HG02870 (cell line): Measurements from ENCODE around the gene MICAL2.

Experiments used
- ATAC-seq: cut with Tn5 transposase; IDR thresholded peaks from one replicate; pipeline ENCODE4 v1.9.1; 2021; ENCODE audit warnings: mild to moderate bottlenecking, moderate library complexity; ENCODE audit not compliant: unreplicated experiment

Gene MICAL2

DNA sequence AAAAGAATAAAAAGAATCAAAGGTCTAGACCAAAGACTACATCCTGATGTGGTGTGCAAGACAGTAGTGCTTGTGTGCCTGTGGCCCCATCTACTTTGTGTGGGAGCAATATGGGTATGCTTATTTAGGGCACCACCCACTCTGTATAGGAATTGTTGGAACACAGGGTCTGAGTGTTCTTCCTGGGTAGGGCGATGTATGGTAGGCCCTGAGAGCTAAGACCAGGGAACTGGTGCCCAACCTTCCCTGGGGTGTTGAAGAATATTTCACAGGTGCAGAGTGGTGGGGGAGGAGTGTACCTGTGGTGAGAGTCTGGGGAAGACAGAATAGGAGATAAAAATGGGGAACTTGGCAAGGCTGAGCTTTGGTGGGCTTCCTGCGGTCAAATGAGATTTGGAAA lies 41.9 kb downstream of the MICAL2 start:
- ATAC-seq: no peak

GRCh38 chr11:12154871-12155668 lies 44.7 kb downstream of the MICAL2 start:
- ATAC-seq: no peak

GRCh38 chr11:12155696-12156095 lies 45.3 kb downstream of the MICAL2 start:
- no peak for ATAC-seq

DNA sequence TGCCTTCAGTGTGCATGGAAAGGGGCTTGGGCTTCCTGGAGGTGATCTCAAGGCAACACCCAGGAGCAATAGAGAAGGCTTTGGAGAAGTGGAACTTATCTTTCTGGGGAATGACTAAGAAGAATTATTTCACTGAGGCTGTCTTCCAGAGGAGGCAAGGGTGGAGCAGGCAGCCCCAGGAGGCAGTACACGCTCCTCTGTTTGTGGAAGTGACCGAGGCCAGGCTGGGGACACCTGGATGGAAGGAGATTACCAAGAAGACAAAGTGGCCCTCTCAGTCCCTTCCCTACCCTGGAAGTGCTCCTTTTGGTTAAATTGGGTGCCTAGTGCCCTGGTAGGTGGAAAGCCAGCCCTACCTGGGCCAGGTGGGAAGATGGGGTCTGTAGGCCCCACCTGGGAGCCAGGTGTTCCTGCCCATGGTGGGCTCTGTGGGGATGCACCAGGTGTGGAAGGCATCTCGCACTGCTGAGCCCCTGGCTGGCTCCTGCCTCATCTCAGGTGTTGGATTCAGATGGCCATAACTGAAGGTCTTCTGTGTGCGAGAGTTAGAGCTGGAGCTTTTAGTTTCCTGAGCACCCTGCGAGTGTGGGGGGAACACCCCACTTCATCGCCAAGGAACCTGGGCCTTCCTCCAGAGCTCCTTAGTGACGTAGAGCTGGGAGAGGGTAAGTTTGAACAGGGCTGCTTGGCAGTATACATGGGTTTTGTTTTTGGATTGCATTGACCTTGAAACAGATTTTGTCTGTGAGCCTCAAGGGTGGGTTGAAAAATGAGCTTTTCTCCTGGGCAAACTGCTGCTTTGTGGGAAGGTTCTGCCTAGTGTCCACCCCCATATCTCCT lies 46.1 kb downstream of the MICAL2 start:
- no peak for ATAC-seq

GRCh38 chr11:12157241-12157661 lies 46.9 kb downstream of the MICAL2 start:
- no peak for ATAC-seq

DNA sequence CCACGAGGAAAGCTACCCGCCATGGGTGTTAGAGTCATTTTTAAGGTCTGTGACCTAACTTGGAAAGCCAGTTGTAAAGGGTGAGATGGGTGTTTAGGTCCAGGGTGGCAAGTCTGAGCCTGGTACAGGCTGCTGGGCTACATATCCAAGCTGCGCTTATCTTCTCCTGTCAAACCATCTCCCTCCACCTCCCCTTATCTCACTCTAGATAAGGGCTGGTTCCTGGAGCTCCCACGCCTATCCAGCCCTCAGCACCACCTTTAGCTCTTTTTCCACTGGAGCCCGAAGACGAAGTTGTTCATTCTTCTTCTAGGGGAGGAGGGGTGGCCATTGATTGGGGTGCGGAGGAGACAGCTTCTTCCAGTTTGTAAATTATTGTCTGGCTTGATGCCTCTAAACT lies 48.5 kb downstream of the MICAL2 start:
- no peak for ATAC-seq

DNA sequence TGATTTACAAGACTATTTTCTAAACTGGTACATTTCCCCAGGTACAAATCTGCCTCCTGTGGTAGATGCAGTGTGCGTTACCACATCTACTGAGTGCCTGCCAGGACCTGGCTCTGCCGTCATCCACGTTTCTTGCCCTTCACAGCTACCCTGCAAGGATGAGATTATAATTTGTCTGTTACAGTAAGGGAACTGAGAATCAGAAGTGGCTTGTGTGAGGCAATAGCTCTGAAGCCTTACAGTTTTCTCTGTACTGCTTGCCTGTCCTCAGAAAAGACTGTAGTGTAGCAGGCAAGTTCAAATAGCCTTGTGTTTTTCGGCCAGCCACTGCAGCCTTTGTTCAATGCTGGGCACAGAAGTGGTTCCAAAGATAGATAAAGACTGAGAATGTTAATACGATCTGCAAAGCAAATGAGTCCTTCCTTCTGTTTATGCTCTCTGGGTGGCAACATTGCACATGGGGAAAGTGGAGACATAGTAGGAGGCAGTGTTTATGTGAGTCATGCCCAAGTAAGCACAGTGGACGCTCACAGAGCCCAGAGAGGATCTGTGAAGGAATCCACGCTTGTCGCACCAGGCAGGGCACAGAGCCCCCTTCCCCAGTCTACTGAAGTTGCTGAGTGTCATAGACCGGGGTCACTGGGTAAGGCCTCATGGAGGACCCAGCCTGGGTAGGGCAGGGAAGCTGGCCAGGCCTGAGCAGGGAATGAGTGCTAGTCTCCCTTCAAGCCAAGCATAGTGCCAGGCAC lies 49.1 kb downstream of the MICAL2 start:
- ATAC-seq: peak; percentile 46

DNA sequence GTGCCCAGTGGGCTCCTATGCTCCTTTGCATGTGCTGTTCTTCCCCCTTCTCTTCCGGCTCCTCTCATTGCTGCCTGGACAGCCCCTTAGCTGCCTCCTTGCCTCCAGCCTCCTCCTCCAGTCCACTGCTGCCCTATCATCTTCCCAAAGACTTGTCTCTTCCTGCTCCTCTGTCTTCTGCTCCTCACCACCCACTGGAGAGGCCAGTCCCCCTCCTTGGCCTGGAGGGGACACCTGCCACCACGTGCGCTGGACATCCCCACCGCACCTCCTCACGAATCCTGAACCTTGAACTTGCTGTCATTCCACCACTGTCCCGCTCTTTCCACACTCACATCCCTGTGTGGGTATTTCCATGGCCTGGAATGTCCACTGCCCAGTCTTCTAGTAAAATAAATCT lies 49.8 kb downstream of the MICAL2 start:
- no peak for ATAC-seq

DNA sequence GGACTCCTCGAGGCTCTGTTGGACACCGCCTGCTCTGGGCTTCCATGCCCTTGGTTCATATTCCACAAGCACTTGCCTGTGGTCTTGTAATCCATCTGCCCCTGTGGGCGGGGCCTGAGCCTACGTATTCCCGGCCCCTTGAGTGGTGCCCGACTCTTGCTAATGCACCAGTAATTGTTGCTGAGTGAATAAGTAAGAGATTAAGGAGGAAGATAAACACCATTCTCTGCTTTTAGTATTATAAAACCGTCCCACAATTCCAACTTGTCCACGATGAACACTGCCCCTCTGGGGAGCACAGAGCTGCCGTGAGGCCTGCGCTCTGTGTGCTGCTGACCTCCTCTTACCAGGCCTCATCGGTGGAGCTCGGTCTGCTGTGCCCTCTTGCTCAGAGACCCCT lies 50.3 kb downstream of the MICAL2 start:
- no peak for ATAC-seq

DNA sequence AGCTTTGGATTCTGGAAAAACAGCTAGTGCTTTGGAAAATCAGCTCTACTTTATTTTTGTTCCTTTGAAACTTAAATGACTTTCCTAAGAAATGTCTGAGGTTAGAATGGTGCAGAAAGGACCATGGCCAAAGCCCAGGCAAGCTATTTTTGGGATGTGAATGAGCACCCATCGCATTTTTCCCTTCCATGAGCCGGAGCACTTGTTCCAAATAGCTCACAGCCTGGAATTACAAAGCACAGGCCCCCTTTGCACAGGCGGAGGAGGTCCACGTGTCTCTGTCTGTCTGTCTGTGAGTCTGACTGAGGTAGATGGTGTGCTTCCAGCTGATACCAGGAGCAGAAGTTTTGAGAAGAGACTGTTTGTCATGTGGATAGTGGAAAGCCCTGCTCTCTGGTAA lies 50.7 kb downstream of the MICAL2 start:
- no peak for ATAC-seq

DNA sequence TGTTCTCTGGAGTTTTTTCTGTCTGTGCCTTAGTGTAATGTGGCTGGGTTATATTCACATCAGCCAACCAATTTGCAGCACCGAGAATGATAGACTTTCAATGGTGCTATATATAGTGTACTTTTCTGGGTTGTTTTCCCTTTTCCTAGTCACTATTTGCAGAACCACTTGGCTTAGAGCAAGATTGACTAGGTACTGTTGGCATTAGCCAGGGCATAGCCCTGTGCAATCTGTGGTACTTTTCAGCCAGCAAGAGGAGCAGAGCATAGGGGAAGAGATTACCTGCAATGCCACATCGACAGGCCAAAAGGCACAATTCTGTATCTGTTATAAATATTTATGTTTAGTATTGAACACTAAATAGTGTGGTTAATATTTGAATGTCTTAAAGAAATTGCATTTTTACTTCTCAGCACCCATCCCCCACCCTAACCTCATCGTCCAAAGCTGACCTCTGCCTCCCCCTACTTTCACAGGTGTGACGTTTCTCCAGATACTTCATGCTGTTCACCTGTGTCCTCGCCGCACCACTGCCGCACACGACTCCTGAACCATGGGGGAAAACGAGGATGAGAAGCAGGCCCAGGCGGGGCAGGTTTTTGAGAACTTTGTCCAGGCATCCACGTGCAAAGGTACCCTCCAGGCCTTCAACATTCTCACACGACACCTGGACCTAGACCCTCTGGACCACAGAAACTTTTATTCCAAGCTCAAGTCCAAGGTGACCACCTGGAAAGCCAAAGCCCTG lies 51.4 kb downstream of the MICAL2 start:
- ATAC-seq: no peak

DNA sequence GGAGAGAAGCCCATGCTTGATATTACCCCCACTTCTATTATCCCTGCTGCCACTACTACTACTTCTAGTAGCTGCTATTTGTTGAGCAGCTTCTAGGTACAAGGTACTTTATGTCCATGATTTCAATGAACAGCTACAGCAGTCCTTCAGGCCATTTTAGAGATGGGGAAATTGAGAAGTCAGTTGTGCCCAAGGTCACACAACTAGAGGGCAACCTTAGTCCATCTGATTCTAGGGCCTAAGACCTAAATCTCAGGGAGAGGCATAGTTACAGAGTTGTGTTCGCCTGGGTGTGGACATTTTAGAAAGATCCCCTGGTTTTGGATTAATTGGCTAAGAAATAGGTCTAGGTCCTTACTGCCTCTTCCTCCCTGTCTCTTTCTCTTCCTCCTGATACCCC lies 52.3 kb downstream of the MICAL2 start:
- ATAC-seq: no peak

- no peak for ATAC-seq
These were observed 53.0 kb downstream of the MICAL2 start for GRCh38 chr11:12163181-12163941.

GRCh38 chr11:12164061-12165014 lies 53.9 kb downstream of the MICAL2 start:
- ATAC-seq: no peak

DNA sequence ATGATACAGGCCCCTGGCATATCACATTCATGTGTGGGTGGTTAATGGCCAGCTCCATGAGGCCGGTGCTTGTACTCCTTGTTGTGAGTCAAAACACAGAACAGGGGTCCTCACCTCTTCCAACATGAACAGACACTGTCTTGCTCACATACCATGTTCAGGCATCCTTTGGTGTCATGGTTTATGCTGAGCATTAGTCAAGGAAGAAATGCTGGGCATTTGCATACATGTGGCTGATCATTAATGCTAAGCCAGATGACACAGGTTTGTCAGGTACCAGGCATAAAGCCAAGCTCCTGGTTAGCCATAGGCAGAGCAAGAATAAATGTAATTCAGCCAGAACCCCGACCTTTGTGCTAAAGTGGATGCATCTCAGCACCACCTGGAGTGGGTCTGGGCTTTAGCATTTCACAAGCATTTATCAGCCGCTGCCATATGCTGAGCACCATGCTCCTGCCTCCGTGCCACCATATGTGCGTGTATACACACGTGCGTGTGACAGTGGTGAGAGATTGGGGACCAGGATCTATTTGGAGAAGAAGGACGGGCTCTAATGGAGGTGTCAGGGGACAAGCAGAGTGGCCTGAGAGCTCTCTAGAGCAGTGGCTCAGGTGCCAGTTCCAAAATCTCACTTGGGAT lies 55.0 kb downstream of the MICAL2 start:
- no peak for ATAC-seq

GRCh38 chr11:12166299-12167060 lies 56.1 kb downstream of the MICAL2 start:
- ATAC-seq: no peak
